HG03378 (cell line): ENCODE measurements around the gene SVOPL.

Experiments used
- ATAC-seq: cut with Tn5 transposase; IDR thresholded peaks from one replicate; pipeline ENCODE4 v1.9.1; 2021; ENCODE audit warnings: mild to moderate bottlenecking, moderate library complexity; ENCODE audit not compliant: unreplicated experiment

SVOPL gene

DNA sequence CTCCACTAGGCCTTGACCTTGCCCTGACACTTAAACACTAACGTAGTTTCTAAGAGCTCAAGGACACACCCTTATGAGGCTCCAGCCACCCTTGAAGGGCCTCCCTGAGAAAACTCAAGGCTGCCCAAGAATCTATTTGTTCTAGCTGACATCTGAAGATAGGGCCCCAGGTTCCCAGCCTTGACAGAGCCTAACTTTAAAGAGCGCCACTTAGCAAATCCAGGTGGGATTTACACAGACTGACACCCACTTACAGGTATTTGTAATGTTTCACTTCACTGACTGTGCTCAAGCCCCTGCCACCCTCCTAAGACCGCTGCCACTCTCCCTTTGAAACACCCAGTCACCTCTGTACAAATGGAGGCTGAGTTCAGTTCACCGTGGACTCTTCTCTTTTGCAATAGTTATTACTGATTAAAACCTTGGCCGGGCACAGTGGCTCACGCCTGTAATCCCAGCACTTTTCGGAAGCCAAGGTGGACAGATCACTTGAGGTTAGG is 90.4 kb downstream of the SVOPL start:
- no peak for ATAC-seq

DNA sequence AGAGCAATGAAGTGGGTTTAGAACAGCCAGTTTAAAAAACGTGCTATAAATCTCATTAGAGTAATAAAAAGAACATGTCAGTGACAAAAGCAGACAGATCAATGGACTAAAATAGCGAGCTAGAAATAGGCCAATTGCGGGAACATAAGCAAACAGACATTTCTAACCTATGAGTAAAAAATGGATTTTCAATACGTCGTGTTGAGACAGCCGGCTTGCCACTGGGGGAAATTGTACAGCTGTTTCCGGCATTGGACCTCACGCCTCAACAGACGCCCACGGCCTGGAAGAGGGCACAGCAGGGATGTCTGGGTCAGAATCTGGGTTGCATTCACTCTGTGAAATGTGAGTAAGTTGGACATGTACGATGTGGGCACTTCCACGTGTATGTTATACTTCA is 92.9 kb downstream of the SVOPL start:
- ATAC-seq: no peak

DNA sequence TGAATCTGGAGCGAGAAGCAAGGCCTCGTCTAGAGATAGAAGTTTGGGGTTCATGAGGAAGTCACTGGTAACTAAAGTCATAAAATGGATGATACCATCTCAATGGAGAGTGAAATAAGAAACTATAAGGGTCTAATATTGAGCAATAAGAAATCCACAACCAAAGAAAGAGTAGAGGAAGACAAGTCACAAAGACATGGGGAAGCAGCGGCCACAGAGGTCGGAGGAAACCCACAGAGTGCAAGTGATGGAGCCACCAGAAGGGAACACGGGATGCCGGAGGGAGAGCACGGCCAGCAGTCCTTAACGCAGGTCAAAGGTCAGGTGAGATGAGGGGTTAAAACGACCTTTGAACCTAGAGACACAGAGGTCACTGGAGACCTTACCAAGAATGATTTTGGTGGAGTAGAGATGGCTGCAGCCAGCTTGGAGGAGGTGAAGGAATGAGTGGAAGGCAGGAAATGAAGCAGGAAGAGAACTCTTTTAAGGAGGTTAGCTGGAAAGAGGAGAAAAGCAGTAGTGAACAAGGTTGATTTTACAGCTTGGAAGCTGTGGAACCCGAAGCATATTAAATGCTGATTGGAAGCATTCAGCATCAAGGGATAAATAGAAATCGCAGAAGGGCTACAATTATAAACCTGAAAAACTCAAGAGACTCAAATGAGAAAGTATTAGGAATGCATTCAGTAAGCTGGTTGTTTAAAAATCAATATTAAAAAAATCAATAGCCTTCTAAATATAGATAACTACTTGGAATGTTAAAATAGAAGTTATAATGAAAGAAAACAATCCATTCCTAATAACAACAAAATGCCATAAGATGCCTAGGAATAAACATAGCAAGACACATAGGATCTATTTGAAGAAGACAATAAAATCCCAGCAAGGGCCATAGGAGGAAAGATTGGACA is 93.7 kb downstream of the SVOPL start:
- ATAC-seq: no peak

DNA sequence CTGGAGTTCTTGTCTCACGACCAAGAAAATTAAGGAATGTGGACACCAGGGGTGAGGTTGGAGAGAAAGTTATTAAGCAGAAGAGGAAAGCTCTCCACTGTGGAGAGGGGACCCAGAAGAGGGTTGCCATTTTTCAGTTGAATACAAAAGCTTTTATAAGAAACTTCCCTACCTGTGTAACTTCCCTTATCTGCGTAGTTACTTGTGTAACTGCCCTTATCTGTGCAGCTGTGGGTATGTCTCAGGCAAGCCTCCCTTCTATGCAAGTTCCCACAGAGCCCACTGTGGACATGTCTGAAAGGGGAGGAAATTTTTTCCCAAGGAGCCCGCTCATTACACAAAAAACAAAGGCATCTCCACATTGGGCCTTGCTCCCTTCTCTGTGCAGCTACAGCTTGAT is 94.9 kb downstream of the SVOPL start:
- ATAC-seq: no peak

DNA sequence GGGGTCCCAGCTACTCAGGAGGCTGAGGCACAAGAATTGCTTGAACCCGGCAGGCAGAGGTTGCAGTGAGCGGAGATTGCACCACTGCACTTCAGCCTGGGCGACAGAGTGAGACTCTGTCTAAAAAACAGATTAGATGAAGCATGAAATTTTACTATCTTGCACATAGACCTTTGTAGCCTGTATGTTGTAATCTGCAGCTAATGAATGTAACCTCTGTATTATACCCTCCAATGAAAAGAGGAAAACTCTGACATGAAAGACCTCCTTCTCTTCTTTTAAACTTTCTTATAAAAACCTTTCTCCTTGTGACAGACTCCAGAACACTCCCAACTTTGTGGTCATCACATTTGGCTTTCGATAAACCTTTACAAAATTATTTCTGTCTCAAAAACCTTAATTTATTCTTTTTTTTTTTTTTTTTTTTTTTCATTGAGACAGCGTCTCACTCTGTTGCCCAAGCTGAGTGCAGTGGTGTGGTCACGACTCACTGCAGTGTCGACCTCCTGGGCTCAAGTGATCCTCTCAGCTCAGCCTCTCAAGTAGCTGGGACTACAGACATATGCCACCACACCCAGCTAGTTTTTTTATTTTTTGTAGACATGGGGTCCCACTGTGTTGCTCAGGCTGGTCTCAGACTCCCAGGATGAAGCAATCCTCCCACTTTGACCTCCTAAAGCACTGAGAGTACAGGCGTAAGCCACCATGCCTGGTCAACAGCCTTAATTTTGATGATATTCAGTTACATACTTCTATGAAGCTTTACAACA is 97.4 kb downstream of the SVOPL start:
- no peak for ATAC-seq

DNA sequence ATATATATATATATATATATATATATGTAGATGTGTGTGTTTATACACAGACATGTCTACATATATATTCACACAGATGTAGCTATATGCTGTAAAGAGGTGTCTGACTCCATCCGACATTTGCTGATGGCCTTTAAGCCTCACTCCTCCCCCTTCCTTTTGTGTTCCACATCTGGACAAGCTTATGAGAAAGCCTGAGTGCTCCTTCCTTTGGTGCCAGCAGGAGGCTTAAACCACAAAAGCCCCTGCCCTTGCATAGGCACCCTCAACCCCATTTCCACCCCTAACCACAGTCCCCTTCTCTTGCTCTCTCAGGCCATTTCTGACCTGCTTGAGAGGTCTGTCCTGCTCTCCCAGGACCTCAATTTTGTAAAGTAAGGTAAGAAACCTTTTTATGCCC is 98.7 kb downstream of the SVOPL start:
- no peak for ATAC-seq

DNA sequence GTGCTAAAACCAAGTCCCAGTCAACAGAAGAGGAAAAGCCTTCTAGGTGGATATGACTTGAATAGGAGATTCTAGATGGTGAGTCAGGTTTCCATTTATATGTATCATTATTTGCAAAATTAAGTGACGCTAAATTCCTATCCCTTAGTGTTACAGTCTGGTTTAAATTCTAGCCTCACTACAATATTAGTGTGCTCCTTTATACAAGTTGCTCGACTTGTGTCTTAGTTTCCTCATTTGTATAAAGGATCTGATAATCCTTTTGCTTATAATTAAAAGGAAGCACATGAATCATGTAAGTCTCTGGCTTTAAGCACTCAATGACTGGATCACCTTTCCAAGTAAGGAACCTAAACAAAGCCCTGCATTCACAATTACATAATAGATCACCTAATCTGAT is 105.7 kb downstream of the SVOPL start:
- ATAC-seq: no peak

DNA sequence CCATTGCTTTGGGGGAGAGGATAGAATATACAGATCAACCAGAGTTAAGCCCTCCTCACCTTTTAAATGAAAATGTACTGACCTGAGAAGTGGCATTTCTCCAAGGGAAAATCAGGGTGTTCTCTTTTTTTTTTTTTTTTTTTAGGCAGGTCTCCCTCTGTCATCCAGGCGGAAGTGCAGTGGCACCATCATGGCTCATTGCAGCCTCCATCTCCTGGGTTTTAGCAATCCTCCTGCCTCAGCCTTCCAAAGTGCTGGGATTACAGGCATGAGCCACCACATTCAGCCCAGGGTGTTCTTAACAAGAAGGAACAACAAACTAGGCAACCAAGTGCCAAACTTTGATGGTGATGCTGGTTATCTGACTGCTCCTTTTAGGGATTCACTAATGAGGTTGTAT is 111.0 kb downstream of the SVOPL start:
- ATAC-seq: no peak

DNA sequence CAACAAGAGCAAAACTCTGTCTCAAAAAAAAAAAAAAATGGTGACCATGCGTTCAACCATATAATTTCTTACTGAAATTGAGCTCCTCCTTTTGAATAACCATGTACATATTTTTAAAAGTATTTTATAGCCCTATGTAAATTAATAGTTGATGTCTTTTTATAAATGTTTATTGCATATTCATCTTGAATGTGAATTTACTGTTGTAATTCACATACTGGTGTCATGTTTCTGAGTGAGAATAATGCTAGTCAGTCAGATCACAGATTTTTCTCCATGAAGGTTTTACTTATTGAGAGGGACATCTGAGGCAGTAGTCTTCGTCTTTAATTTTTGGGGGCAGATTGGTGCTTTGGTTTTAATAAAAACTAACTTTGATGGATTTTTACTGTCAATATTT is 112.2 kb downstream of the SVOPL start:
- ATAC-seq: no peak

DNA sequence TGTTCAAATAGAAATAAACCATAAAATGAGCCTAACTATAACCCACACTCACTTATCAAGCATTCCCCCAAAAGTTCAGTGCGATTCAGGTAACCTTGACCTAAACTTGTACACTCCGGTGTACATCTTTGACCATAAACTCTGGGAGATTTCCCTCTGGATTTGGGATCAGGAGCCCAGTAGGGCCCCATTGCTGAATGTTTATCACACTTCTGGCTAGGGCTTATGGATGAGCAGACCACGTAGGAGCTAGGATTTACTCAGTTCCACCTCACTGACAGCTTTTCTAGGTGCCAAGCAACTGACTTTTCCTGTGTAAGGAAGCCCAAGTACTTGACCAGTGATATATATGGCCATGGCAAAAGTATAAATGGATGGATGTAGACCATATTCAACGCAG is 113.7 kb downstream of the SVOPL start:
- ATAC-seq: no peak

DNA sequence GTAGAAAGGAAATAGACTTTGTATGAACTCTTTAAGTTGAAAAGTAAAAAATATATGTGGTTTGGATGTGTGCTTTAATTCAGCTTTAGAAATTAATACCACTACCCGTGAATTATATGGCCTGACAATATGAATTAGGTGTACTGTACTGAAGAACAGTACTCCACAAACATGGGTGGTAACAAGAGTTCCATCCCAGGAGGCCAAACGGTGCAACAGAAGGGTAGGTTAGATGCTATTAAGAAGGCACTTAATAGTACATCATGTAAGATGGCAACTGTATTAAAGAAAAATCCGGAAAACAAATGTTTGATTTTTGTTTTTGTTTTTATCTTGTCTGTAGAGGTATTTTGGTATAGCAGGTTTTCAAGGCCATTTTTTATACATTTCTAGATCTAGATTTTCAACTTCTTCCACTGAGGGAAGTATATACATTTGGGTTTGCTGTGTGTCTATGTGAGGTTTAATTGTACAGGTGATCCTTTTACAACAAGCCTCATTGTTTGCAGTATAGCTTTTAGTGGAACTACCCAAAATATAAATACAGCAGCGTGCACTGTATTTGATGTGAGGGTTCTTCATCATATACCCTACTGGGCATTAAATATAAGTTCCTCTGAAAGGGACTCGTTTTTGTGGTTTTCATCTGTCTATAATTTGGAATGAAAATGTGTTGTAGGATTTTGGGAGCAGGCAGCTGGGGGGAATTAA is 115.7 kb downstream of the SVOPL start:
- ATAC-seq: no peak

DNA sequence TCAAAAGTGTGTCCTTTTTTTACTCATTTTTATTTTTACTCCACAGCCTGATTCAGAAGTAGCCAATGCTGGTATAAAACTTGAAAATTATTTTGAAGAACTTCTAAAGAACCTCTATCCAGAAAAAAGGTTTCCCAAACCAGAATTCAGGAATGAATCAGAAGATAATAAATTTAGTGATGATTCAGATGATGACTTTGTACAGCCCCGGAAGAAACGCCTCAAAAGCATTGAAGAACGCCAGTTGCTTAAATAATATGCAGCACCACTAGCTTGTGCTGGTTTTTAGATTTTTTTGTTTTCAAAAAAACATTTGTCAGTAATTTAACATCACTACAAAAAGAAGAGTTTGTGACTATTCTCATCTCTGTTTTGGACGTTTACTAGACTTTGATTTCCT is 116.5 kb downstream of the SVOPL start:
- ATAC-seq: no peak

DNA sequence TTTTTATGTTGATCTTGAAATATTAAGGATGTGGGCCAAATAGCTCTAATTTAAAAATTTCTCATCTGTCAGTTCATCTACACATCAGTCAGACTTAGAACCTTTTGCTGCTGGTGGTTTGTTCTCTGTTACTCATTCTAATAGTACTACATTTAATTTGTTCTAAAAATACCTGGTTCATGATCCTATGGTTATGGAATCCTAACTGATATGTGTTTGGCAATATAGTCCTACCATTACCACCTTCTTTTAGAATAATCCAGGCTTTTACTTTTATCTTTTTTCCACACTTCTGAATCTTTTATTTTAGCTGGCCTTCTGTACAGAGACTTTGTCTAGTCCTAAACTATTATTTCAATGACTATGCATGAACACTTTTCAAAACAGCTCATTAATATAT is 116.9 kb downstream of the SVOPL start:
- ATAC-seq: no peak

DNA sequence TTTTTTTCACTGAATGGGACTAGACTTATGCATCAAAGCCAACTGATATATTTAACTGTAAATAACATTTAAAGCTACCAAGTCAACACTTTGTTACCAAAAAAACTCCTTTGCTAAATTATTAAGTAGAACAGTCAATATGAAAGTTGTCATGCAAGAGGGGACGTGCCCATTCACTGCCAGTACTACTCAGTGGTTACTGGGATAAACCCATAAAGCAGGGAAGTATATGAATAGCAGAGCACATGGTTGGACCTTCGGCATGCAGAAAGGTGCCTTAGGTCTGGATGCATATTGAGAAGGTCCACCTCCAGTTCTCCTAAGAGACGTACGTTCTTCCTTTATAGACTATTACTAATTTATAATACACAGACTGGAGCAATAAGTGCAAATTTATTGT is 120.1 kb downstream of the SVOPL start:
- peak; percentile 54 for ATAC-seq

DNA sequence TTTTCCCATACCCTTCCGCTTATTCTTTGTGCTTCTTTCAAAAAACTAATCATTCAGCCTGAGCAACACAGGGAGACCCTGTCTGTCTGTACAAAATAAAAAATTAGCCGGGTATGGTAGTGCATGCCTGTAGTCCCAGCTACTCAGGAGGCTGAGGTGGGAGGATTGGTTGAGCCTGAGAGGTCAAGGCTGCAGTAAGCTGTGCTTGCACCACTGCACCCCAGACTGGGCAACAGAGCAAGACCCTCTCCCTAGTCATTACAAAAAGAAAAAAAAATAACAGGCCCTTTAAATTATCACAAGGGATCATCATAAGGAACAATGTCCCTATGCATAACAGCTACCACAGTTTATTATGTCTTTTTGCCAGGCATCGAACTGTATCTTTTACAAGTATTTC is 121.5 kb downstream of the SVOPL start:
- ATAC-seq: no peak

DNA sequence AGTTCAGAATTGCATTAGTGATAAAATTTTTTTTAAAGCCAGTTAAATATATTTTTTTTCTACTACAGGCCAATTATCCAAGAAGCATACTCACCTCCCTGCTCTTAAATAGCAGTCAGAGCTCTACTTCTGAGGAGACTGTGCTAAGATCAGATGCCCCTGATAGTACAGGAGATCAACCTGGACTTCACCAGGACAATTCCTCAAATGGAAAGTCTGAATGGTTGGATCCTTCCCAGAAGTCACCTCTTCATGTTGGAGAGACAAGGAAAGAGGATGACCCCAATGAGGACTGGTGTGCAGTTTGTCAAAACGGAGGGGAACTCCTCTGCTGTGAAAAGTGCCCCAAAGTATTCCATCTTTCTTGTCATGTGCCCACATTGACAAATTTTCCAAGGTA is 122.0 kb downstream of the SVOPL start:
- ATAC-seq: no peak

DNA sequence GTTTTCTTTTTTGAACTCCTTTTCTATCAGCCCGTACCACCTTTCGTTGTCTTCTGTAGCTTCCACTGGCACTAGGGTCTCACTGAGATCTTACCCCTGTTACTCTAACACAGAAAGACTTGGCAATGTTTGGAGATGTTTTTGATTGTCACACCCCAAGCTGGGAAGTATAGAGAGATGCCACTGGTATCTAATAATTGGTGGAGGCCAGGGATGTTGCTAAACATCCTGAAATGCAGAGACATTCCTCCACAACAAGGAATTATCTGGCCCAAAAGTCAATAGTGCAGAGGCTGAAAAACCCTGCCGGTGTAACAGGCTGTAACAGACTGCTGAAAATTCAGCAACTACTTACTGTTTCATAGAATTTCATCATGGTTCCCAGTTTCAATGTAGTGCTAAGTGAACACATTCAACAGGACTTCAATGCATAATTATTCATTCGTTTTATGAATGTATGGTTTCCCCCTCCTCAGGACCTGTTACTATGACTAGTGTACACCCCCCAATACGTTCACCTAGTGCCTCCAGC is 125.2 kb downstream of the SVOPL start:
- ATAC-seq: no peak

DNA sequence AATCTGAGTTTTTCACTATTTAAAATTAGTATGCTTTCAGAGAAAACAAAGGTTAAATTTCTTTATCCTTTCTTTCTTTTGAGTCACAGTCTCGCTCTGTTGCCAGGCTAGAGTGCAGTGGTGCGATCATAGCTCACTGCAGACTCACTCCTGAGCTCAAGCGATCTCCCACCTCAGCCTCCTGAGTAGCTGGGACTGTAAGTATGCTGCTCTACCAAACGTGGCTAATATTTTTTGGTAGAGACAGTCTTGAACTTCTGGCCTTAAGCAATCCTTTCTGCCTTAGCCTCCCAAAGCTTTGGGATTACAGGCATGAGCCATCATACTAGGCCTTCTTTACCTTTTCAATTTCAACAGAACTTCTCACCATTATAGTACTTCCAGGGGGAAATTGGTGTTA is 127.4 kb downstream of the SVOPL start:
- no peak for ATAC-seq

DNA sequence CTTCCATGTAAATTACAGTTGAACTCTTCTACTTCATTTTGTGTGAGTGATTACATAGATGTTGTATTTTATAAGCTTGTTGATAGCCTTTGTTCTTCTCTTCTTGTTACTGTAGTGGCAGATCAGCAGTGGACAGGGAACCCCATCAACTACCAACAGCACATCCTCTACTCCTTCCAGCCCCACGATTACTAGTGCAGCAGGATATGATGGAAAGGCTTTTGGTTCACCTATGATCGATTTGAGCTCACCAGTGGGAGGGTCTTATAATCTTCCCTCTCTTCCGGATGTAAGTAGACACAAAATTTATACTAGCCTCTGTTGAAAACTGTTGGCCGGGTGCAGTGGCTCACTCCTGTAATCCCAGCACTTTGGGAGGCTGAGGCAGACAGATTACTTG is 130.4 kb downstream of the SVOPL start:
- no peak for ATAC-seq

DNA sequence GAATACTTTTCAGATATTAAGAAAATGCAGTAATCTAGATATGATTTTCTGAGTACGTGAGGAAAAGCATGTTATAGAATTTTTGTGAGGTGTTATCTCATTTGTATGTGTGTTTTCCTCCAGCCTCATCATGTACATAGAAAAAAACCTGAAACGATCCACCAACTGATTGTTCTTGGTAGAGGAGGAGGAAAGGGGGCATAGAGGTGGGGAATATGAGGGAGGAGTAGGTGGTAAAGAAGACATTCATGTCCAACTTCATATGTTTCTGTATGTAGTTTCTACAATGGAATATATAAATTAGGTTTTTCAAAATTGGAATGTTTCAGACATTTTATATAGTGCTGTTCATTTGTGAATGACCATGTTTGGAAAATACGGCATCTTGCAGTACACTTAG is 131.7 kb downstream of the SVOPL start:
- ATAC-seq: no peak

DNA sequence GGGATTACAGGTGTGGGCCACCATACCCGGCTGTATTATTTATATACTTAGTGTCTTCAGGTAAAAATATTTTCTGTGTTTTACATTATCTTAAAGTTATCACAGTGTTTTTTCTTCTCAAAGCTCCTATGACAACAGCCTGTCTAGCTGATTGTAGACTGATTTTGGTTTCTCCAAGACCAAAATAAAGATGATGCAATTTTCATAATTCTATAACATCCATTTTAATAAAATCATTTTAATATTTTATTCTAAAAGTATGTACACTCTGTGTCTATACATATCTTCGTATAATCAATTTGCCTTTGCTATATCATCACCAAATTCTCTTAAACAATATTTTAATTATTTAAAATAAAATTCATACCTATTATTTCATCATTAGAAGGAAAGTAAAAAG is 132.5 kb downstream of the SVOPL start:
- no peak for ATAC-seq
